Skin epidermis (tissue), 12 donors: ENCODE results near the gene EYS.
"Not testable (repeated sequence)": the region's sequence is repeated elsewhere in the genome, so short reads cannot be mapped to it uniquely, and the experiment has no call there.

Experiments
- H3K27ac ChIP-seq, 21 experiments: fragments of 200-600 bp; sonication (generic) in 11 of 21; one replicate each; pipeline ENCODE4 v1.5.0; 2020; ENCODE audit warnings: mild to moderate bottlenecking in 3 of 21, inconsistent platforms in 2 of 21, moderate library complexity in 2 of 21
- H3K4me3 ChIP-seq, 7 experiments: fragments of 200-600 bp; sonication (generic) in 2 of 7; one replicate each; pipeline ENCODE4 v1.5.0; 2020; ENCODE audit warnings: inconsistent platforms in 2 of 7, mild to moderate bottlenecking in 2 of 7, moderate library complexity in 1 of 7

EYS gene

DNA sequence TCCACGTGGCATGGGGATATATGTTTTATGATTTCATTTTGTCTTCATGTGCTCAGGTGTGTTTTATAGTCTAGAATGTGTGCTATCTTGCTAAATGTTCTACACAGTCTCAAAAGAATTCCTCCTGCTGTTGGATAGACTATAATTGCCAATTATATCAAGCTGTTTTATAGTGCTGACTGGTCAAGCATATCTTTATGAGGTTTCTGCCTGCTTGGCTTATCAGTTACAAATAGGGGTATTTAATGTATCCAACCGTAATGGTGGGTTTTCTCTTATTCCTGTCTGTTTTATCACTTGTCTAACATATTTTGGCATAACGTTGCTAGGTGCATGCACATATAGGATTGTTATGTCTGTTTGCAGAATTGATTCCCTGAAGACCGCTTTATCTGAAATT is 201.3 kb downstream of the EYS start:
- no peak overlapping the region for H3K4me3 ChIP-seq
- no peak overlapping the region for H3K27ac ChIP-seq

DNA sequence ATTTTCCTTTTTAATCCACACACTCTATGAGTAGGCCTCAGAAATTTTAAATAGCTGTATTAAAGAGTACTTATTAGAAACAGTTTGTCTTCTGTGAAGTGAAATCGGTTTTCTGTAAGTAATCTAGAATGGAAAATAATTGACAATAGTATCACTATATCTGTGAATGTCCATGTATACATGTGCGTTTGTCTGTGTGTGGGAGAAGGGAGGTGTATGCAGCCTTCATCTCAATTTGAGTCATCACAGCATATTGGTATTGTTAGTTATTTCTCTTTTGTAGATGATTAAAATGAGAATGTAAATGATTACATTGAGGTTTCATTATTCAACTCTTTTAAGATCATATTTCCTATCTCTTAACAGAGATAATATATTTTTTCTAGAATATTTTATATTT is 206.0 kb downstream of the EYS start:
- Histone ChIP-seq H3K27ac (no peak overlapping the region), H3K4me3 (no peak overlapping the region)

DNA sequence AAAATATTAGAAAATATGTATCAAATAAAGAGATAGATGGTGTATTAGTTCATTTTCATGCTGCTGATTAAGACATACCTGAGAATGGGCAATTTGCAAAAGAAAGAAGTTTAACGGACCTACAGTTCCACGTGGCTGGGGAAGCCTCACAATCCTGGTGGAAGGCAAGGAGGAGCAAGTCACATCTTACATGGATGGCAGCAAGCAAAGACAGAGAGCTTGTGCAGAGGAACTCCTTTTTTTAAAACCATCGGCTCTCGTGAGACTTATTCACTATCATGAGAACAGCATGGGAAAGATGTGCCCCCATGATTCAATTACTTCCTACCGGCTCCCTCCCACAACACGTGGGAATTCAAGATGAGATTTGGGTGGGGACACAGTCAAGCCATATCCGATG is 223.4 kb downstream of the EYS start:
- not testable (repeated sequence) for H3K27ac ChIP-seq, H3K4me3 ChIP-seq

DNA sequence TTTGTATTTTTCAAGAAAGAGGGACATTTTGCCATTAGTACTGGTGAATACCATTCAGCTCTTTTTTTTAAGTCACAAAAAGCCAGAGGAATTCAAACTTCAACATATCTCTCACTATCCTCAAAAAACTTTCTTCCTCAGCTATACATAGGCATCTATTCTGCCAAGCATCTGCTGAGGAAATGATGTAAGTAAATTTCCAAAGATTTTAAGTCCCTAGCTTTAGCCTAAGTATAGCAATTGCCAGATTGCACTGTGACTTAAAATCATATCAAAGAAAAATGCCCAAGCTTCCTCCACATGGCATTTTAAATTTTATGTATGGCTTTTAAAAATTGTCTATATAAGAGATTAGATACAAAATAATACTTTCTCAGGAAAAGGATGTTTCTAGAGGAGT is 237.4 kb downstream of the EYS start:
- no peak overlapping the region for H3K27ac ChIP-seq
- no peak overlapping the region for H3K4me3 ChIP-seq

DNA sequence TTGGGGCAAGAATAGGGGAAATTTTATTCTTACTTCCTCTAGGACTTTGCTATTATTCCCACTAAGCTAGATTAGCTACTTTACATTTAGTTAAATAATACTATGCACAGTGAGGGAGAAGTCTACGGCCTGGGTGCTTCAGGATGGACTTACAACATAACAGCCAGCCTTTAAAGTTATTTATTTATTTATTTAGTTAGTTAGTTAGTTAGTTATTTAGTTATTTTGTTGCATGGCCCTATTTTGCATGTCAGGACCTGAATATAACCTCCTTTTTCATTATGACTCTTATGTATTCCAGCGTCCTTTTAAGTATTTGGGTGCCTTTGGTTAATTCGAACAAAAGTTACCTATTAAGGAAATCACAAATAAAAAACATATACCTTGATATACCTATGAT is 238.7 kb downstream of the EYS start:
- Histone ChIP-seq H3K27ac (no peak overlapping the region), H3K4me3 (no peak overlapping the region)

DNA sequence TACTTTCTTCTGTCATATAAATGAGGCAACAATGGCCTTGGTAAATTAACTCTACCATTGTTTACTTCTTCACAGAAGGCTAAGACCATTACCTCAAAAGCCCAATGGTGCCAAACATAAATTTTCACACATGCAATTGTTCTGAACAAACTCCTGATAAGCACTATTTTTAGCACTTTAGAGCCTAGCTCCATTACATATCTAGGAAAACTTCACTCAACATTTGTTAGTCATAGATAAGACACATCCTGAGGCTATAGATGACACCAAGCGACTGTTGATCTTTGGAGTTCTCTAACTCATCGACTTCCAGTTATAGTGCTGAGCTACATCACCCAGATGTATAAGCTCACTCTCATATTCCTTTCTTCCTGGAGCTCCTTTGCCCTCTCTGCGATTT is 245.9 kb downstream of the EYS start:
- Histone ChIP-seq H3K4me3 (no peak overlapping the region), H3K27ac (no peak overlapping the region)

DNA sequence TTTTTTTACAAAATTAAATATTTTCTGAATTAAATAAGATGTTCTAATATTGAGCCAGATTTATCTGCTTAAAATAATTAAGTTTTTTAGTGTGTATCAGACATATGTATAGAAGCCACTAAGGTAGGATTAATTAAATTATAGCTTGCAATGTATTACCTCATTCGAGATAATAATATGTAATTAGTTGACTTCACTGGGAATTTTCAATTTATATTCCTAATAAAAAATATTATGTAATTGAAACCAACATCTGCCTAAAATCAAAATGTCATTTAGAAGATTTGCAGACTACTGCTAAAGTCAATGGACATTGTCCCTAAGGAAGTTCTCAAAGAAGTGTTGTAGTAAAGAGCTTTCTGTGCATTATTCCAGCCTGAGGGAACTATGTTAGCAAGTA is 254.7 kb downstream of the EYS start:
- Histone ChIP-seq H3K4me3 (no peak overlapping the region), H3K27ac (no peak overlapping the region)

DNA sequence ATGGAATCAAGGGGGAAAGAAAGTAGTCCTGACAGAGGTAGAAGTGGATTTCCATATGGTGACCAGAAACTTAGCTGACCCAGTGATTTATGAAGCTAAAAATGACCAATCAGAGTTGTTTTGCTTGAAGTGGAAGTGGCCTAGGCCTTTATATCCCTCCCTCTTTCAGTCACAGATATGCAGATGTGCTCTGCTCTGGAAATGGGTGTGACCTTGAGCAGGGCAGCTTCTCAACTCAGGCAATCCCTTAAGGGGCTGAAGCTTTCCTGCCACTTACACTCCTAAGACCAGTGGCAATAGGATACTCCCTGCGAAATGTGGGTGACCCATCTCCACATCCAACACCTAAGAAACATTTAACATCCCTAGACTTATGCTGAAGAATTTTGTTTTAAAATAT is 256.6 kb downstream of the EYS start:
- Histone ChIP-seq H3K27ac (no peak overlapping the region), H3K4me3 (no peak overlapping the region)

DNA sequence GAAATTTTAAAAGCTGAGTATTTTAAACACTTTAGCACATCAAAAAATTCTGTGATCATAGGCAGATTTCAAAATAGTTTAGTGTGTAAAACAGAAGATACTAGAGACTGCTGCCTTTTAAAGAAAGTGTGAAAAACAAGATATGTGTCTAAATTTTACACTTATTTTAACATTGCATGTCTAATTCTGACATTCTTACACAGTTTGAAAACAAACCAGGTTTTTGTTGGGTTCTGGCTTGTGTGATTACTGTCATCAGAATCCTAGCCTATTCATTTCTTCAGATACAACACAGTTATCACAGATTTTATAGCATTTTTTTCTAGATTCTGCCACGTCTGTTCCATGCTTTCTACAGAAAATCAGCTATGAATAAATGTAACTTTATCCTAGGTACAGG is 257.1 kb downstream of the EYS start:
- Histone ChIP-seq H3K4me3 (no peak overlapping the region), H3K27ac (no peak overlapping the region)

DNA sequence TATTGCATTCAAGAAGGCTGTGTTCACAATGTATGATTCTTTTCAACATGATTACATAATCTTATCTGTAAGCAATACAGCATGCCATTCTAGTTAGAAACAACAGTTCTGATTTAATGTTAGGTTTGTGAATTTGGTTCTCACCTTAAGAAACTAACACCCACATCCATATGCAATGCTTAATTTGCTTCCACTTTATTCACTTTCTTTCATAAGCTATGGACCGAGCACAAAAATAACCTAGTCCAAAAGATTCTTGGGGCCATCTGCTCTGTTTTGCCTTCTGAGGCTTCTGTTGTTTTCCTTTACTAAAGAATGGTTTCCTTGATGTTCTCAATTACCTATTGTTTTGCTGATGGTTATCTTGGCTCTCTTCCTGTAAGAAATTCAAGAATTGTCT is 258.2 kb downstream of the EYS start:
- no peak overlapping the region for H3K27ac ChIP-seq
- H3K4me3 ChIP-seq = no peak overlapping the region

DNA sequence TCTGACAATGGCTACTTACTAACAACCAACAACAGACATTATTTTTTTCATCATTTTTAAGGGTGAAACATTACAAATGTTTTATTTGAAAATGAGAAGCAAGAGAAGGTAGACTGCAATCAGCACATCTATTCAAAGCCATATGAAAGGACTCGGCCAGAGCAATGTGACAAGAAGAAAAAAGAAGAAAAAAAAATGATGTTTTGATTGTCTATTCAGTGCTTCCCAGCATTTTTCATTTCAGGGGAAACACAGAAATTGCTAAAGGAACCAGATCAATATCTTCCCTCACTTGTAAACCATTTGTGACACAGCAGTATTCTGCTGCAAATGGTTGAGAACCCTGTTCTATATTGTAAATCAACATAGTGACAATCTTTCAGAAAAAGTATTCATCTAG is 270.7 kb downstream of the EYS start:
- Histone ChIP-seq H3K27ac (no peak overlapping the region), H3K4me3 (no peak overlapping the region)

DNA sequence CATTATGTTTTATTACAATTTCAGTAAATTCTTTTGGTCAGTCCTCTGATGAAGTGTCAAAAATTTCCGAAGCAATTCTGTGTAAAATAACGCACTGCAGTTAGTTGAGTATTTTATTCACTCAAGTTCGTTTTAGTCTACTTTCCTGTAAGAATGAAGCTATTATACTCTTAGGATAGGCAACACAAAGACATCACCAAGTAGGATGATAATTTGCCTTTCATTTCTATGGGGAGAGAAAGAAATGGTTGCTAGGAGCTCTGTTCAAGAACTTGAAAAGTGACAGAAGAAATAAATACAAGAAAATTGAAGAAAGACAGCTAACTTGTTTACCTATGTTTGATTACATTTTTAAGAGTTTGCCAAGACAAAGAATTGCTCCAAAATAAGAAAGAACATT is 290.4 kb downstream of the EYS start:
- Histone ChIP-seq H3K27ac (no peak overlapping the region), H3K4me3 (no peak overlapping the region)

DNA sequence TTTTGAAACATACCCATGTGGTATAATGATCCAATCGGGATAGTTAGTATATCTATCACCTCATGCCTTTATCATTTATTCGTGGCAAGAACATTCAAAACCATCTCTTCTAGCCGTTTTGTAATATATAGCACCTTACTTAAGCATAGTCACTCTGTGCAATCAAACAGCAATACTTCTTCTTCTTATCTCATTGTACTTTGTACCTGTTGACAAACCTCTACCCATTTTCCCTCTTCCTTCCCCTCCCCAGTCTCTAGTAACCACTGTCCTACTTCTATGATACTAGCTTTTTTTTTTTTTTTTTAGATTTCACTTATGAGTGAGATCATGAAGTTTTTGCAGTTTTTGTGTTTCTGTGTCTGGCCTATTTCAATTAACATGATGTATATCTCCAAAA is 296.7 kb downstream of the EYS start:
- Histone ChIP-seq H3K27ac (no peak overlapping the region), H3K4me3 (no peak overlapping the region)

DNA sequence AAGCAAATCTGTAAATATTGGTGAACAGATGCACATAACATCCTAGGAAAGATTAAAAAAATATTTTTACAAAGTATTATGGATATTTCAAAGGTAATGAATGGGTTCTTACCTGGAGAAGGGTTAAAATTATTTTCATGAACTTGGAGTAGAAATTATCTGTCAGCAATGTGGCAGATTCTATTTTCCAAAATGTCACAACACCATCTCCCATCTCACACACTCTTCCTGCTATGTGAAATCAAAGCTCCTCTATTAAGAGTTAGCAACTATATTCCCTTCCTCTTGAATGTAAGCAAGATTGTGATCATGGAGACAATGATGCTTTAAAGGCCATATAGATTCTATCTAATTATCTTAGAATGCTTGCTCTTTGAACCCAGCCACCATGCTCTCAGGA is 304.5 kb downstream of the EYS start:
- Histone ChIP-seq H3K27ac (no peak overlapping the region), H3K4me3 (no peak overlapping the region)

DNA sequence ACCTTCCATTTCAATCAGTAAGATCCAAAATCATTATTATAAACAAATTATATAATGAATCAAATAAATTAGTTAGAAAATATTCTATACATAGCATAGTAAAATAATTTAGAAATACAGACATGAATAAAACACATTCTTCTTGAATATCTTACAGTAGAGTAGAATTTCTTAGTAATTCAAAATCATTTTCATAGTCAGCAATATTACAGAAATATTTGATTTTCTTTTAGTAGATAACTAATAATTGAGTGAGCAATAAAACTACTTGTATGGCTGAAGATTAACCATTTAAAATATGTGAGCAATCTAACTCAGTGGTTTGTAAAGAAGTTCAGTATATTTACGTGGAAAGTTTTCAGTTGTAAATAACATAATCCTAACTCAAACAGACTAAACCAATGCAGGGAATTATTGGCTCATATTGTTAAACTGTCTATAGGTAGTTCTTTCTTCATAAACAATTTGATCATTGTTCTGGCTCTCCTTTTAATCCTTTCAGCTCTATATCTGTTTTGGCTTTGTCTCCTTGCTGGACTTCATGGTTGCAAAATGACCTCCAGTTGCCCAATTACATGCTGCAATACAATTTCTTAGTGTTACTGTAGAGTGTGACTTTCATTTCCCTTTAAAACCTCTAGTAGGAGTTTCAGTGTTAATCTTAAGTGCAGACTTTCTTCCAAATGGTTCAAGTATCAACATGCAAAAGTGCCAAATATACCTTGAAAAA is 307.5 kb downstream of the EYS start:
- no peak overlapping the region for H3K4me3 ChIP-seq
- H3K27ac ChIP-seq = no peak overlapping the region

DNA sequence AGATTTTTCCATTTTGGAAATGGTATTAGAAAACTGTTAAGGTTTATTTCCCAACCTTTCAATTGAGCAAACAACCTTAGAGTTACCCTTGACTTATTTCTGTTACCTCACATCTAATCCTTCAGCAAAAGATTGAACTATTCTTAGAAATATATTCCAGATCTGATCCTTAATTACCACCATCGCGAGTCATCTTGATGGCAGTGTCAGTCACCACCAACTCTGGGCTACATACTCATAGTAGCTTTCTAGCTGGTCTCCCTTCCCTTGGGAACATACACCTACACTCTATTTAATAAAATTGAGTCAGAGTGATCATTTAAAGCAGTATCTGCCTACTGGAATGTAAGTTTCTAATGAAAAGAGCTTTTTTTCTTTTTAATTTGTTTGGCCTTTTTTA is 308.2 kb downstream of the EYS start:
- H3K27ac ChIP-seq = no peak overlapping the region

DNA sequence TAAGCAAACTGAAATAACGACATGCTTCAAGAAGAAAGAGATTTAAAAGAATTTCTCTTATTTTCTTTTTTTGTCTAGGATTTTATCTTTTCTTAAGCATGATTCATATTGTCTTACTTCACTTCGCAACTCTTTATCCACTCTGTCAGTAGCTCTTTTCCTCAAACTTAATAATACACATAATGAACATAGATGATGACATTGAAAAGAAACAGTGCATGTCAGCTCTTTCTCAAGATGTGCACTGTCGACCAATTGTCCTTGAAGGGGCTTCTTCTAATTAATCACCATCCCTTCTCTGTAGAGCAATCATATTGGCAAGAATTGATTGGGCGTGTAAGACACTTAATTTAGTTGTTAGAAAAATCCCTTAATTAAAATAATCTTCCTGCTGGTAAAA is 356.5 kb downstream of the EYS start:
- H3K4me3 ChIP-seq = no peak overlapping the region
- H3K27ac ChIP-seq = no peak overlapping the region

More for the DNA sequence above, 308.2 kb downstream of the EYS start:
- H3K4me3 ChIP-seq = no peak overlapping the region

DNA sequence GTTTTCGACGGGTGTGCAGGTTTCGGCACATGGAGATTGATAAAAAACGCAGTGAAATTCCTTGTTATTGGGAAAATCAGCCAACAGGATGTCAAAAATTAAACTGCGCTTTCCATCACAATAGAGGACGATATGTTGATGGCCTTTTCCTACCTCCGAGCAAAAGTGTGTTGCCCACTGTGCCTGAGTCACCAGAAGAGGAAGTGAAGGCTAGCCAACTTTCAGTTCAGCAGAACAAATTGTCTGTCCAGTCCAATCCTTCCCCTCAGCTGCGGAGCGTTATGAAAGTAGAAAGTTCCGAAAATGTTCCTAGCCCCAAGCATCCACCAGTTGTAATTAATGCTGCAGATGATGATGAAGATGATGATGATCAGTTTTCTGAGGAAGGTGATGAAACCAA is 404.4 kb downstream of the EYS start:
- H3K27ac ChIP-seq, H3K4me3 ChIP-seq: not testable (repeated sequence)

DNA sequence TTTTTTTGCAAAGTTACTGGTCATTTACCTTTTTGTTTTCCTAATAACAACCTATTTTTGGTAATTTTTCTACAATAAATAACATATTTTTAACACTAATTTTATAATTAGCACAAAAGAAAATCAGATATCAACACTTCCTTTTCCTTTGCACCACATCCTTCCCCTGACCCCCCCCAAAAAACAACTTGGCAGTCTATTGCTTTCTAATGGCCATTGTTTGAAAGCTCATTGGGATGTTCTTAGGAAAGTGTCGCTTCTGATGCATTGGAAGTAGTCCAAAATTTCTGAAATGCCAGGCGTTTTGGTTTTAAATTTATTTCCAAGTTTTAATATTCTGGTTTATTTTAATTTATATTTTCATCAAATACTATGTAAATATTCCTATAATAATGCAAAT is 407.8 kb downstream of the EYS start:
- Histone ChIP-seq H3K27ac (no peak overlapping the region), H3K4me3 (no peak overlapping the region)

DNA sequence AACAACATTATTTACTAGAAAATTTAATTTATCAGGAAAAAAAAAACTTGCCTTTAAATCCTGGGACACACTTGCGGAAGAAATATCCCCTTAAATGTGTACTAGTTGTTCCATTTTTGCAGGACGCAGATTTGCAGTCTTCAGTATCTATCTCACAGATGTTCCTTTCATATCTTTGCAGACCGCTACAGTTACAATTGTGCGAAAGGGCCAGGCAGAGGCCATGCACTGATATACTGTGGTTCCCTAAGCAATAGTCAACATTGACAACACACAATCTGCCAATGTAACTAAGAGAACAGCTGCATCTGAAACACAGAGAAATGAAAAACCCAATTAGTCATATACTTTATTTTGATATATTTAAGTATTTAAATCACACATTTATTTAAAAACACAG is 411.2 kb downstream of the EYS start:
- Histone ChIP-seq H3K27ac (no peak overlapping the region), H3K4me3 (no peak overlapping the region)

DNA sequence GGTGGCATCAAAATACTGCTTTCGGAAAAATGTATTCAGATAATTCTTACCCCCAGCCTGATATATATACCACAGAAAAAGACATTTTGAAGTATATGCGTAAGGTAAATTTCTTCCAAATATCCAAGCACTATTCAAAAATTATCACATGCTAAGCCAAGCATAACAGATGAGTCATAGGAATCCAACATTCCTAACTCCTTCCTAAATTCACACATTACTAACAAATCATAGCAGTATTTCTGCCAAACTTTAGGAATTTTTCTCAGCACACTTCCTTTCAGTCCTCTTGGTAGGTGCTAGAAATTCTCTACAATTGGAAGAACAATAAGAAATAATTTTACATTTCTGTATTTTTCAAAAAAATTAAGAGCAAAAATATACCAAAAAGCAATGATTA is 417.5 kb downstream of the EYS start:
- H3K4me3 ChIP-seq = no peak overlapping the region
- H3K27ac ChIP-seq = no peak overlapping the region

DNA sequence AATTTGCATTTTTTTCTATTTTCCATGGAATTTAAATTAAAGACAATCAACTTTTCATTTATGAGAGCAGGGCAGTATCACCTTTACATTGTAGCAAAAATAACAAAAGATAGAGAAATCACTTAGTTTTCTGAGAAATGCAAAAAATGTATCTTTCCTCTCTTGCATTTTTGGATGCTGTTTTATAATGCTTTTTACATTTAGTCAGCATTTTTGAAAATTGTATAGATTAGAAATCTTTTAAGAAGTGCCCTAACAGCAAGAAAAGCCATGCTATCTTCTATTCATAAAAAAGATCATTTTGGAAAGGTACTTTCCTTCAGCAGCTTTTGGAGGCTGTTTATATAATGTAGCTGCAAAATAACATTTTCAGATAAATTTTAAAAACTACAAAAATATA is 421.8 kb downstream of the EYS start:
- Histone ChIP-seq H3K4me3 (no peak overlapping the region), H3K27ac (no peak overlapping the region)

DNA sequence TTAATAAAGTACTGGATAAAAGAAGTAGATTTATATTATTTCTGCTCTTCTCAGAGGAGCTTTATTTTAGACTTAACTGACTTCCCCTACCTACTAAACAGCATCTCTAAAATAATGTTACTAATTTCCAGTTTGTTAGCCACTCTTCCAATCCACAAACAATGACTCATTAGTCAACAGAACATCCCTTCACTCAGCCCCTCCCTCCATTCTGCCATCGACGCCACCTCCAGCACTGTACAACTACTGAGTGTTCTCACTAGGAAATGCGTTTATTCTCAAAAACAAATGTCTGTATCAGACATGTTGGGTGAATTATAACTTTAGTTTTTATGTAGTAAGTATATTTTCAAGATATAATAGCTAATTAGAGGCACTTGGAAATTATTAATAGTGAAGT is 427.0 kb downstream of the EYS start:
- H3K27ac ChIP-seq = no peak overlapping the region
- H3K4me3 ChIP-seq = no peak overlapping the region
